Jurkat, Clone E6-1 (cell line): ENCODE measurements around the gene PFKL.
"Not testable (repeated sequence)": the region's sequence is repeated elsewhere in the genome, so short reads cannot be mapped to it uniquely, and the experiment has no call there.

Source experiments
- DNase-seq: peaks from one replicate; pipeline ENCODE4 v3.0.0-alpha.2; 2011; ENCODE audit warnings: low read depth, low spot score
- H3K4me3 ChIP-seq: 2 replicates; pipeline ENCODE4 v1.5.1; 2011; ENCODE audit warnings: mild to moderate bottlenecking, low read length, control low read depth, moderate library complexity

PFKL gene

GRCh38 chr21:44273046-44273445, 26.8 kb upstream of the PFKL start:
- no peak overlapping the region for H3K4me3 ChIP-seq
- no peak for DNase-seq

- DNase-seq, result no peak
- H3K4me3 ChIP-seq, result no peak overlapping the region
These were observed 24.8 kb upstream of the PFKL start for GRCh38 chr21:44275041-44275440.

- H3K4me3 ChIP-seq, result no peak overlapping the region
- DNase-seq, result no peak
These were observed 20.2 kb upstream of the PFKL start for GRCh38 chr21:44279354-44280260.

GRCh38 chr21:44281801-44282200, 18.1 kb upstream of the PFKL start:
- H3K4me3 ChIP-seq, result no peak overlapping the region
- DNase-seq, result no peak

- no peak overlapping the region for H3K4me3 ChIP-seq
- DNase-seq, result no peak
These were observed 17.5 kb upstream of the PFKL start for GRCh38 chr21:44282370-44282769.

- not testable (repeated sequence) for DNase-seq, H3K4me3 ChIP-seq
These were observed 16.6 kb upstream of the PFKL start for GRCh38 chr21:44283211-44283785.

- no peak for DNase-seq
- H3K4me3 ChIP-seq, result no peak overlapping the region
These were observed 15.9 kb upstream of the PFKL start for GRCh38 chr21:44283948-44284347.

- no peak for DNase-seq
- no peak within 1 kb of the TSS for H3K4me3 ChIP-seq
These were observed 14.5 kb upstream of the PFKL start, which contains the start of gene AIRE for GRCh38 chr21:44285138-44285992. Gene AIRE, plus strand, starts transcription at chr21:44285876. Its CDS starts 131 bp downstream, at chr21:44286007.

- H3K4me3 ChIP-seq, result no peak overlapping the region
- no peak for DNase-seq
These were observed 13.7 kb upstream of the PFKL start for GRCh38 chr21:44286086-44286715.

GRCh38 chr21:44286716-44287632, 12.9 kb upstream of the PFKL start:
- no peak overlapping the region for H3K4me3 ChIP-seq
- DNase-seq, result no peak

- no peak overlapping the region for H3K4me3 ChIP-seq
- DNase-seq, result no peak
These were observed 11.4 kb upstream of the PFKL start for GRCh38 chr21:44288251-44289110.

GRCh38 chr21:44289381-44290010, 10.4 kb upstream of the PFKL start:
- DNase-seq, result no peak
- no peak overlapping the region for H3K4me3 ChIP-seq

- no peak for DNase-seq
- H3K4me3 ChIP-seq, result no peak overlapping the region
These were observed 9.4 kb upstream of the PFKL start for GRCh38 chr21:44290327-44291077.

- no peak for DNase-seq
- H3K4me3 ChIP-seq, result no peak overlapping the region
These were observed 8.5 kb upstream of the PFKL start for GRCh38 chr21:44291078-44291935.
